ENCODE results near the gene MED1. TPM values are rescaled to one million over a fixed set of nuclear protein-coding genes. Genes with fewer than 3 reads are reported as not detected.

Gene MED1
- total RNA-seq, 1 experiment from 2014 or later: 50.4 TPM

- DNase-seq (ENCODE audit: low spot score) (no peak), ATAC-seq (no peak)
- no peak for TF ChIP-seq CREM (CRISPR knock-in tag; IDR thresholded peaks at IDR 0.05)
- no peak for TF ChIP-seq EMX1 (CRISPR knock-in tag; IDR thresholded peaks at IDR 0.05)
- no peak for TF ChIP-seq ZNF416 (CRISPR knock-in tag; IDR thresholded peaks at IDR 0.05)
- no peak for TF ChIP-seq FOXP1 (CRISPR knock-in tag; IDR thresholded peaks at IDR 0.05; ENCODE audit: borderline replicate concordance)
- no peak for TF ChIP-seq GABPB1 (CRISPR knock-in tag; IDR thresholded peaks at IDR 0.05)
- TF ChIP-seq ATF2 (CRISPR knock-in tag; IDR thresholded peaks at IDR 0.05; ENCODE audit: borderline replicate concordance, low read depth): no peak
- no peak for TF ChIP-seq TEAD1 (CRISPR knock-in tag; IDR thresholded peaks at IDR 0.05)
- TF ChIP-seq CDX4 (CRISPR knock-in tag; IDR thresholded peaks at IDR 0.05; ENCODE audit: borderline replicate concordance): no peak
- TF ChIP-seq MYBL2 (CRISPR knock-in tag; IDR thresholded peaks at IDR 0.05): no peak
- Mint-ChIP-seq H3K36me3 (peaks cover 8% of the 10 kb centered on the region), H3K4me3 (no peak overlapping the region), H3K27me3 (ENCODE audit: low read depth) (no peaks in the 10 kb centered on the region), H3K9me3 (no peaks in the 10 kb centered on the region), H3K4me1 (no peaks in the 10 kb centered on the region), H3K27ac (no peak overlapping the region)
- POLR2A ChIA-PET: interaction anchor here (0.6 kb wide), 1 partner anchor 547 kb away, joined by 3 read pairs; no protein-coding TSS in a partner anchor
- CTCF ChIA-PET: interaction anchor here (1.2 kb wide), 1 partner anchor 135 kb away, joined by 8 read pairs; no protein-coding TSS in a partner anchor
Measured at GRCh38 chr17:39486242-39486641, 35.2 kb upstream of the MED1 start.

GRCh38 chr17:39485555-39485954, 34.5 kb upstream of the MED1 start:
- no peaks in the 10 kb centered on the region for H3K27me3 Mint-ChIP-seq (ENCODE audit: low read depth)
- no peaks in the 10 kb centered on the region for H3K9me3 Mint-ChIP-seq
- DNase-seq (ENCODE audit: low spot score) (no peak), ATAC-seq (no peak)
- no peaks in the 10 kb centered on the region for H3K4me1 Mint-ChIP-seq
- ChIA-PET POLR2A (interaction anchor here (0.8 to 1.0 kb wide), 2 partner anchors 23 to 24 kb away, joined by 4 to 13 read pairs; partner anchors contain the start of gene CDK12), CTCF (interaction anchor here (0.6 to 1.2 kb wide), 2 partner anchors 136 to 505 kb away, joined by 3 to 8 read pairs; no protein-coding TSS in a partner anchor)
- H3K4me3 Mint-ChIP-seq: no peak overlapping the region
- TF ChIP-seq ETV6 (CRISPR knock-in tag; IDR thresholded peaks at IDR 0.05) (no peak), ZNF396 (CRISPR knock-in tag; IDR thresholded peaks at IDR 0.05; ENCODE audit: borderline replicate concordance) (no peak), ZMAT4 (CRISPR knock-in tag; IDR thresholded peaks at IDR 0.05) (no peak), TEAD4 (CRISPR knock-in tag; IDR thresholded peaks at IDR 0.05) (no peak), PRRX2 (CRISPR knock-in tag; IDR thresholded peaks at IDR 0.05) (no peak), CREM (CRISPR knock-in tag; IDR thresholded peaks at IDR 0.05) (no peak), KAT7 (CRISPR knock-in tag; IDR thresholded peaks at IDR 0.05; ENCODE audit: borderline replicate concordance) (no peak), EMX1 (CRISPR knock-in tag; IDR thresholded peaks at IDR 0.05) (no peak), GABPB1 (CRISPR knock-in tag; IDR thresholded peaks at IDR 0.05) (no peak), ZNF532 (CRISPR knock-in tag; IDR thresholded peaks at IDR 0.05; ENCODE audit: borderline replicate concordance) (no peak), FOXJ3 (CRISPR knock-in tag; IDR thresholded peaks at IDR 0.05; ENCODE audit: borderline replicate concordance) (no peak), PREB (CRISPR knock-in tag; IDR thresholded peaks at IDR 0.05; ENCODE audit: borderline replicate concordance) (no peak), NR1H2 (CRISPR knock-in tag; IDR thresholded peaks at IDR 0.05) (no peak), ATF6 (CRISPR knock-in tag; IDR thresholded peaks at IDR 0.05) (no peak), ZNF219 (CRISPR knock-in tag; IDR thresholded peaks at IDR 0.05; ENCODE audit: borderline replicate concordance) (no peak), E2F1 (CRISPR knock-in tag; IDR thresholded peaks at IDR 0.05) (no peak), JAZF1 (CRISPR knock-in tag; IDR thresholded peaks at IDR 0.05) (no peak), TEAD1 (CRISPR knock-in tag; IDR thresholded peaks at IDR 0.05) (no peak), SOX15 (CRISPR knock-in tag; IDR thresholded peaks at IDR 0.05) (no peak), IRF2 (CRISPR knock-in tag; IDR thresholded peaks at IDR 0.05; ENCODE audit: borderline replicate concordance, low read depth) (no peak)
- H3K27ac Mint-ChIP-seq: no peak overlapping the region
- H3K36me3 Mint-ChIP-seq: peaks cover 7% of the 10 kb centered on the region
